Measurements from ENCODE around the gene JAKMIP2. TPM values are rescaled to one million over a fixed set of nuclear protein-coding genes. Genes with fewer than 3 reads are reported as not detected.
"Not testable (repeated sequence)": the region's sequence is repeated elsewhere in the genome, so short reads cannot be mapped to it uniquely, and the experiment has no call there.

The JAKMIP2 gene
- total and polyA plus RNA-seq, 2 experiments from 2014 or later: 0.23 TPM; not detected in 1

DNA sequence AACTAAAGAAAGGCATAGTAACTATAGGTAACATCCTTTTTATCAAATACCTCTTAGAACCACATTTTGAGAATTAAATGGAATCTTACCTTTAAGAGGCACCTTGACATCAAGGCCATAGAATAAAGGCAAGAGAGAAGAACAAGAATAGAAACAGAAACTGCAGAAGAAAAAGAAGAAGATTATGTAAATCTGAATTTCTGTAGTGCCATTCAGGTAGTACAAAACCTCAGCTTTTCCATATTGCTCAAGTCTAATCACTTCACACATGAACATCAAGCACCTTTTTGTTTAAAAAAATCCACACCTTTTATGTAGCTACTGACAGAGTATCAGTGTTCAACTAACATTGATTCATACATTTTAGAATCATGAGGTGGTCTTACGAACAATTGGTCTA lies 180.9 kb downstream of the JAKMIP2 start:
- Histone ChIP-seq H3K9me3 (ENCODE audit: low read depth) (no peaks in the 10 kb centered on the region), H3K4me2 (ENCODE audit: unreplicated experiment) (no peak overlapping the region), H3K4me3 (no peak overlapping the region), H3K27ac (no peak overlapping the region), H3K36me3 (ENCODE audit: low read depth) (no peaks in the 10 kb centered on the region), H3K27me3 (replicated peaks; ENCODE audit: insufficient read depth) (peaks cover 4% of the 10 kb centered on the region), H3K4me1 (ENCODE audit: insufficient read depth) (no peaks in the 10 kb centered on the region), H3K9ac (no peak overlapping the region), H3F3A (ENCODE audit: insufficient read depth) (no peaks in the 10 kb centered on the region), H3K9me2 (ENCODE audit: insufficient read depth) (no peaks in the 10 kb centered on the region), H4K20me1 (ENCODE audit: insufficient read depth) (no peaks in the 10 kb centered on the region), H2AFZ (no peak overlapping the region), H3K79me2 (ENCODE audit: insufficient read depth) (no peaks in the 10 kb centered on the region)
- in situ Hi-C loops (cut with MboI): no loop called here
- 0% methylated on average over 1 of the region's 1 CpG for WGBS, 2 experiments (ENCODE audit: low coverage in 1 of 2, low lambda C conversion rate in 2 of 2, missing lambda C conversion rate in 2 of 2)
- TF ChIP-seq EZH2phosphoT487 (IDR thresholded peaks at IDR 0.05; ENCODE audit: insufficient read depth, low read depth): no peak
- TF ChIP-seq EZH2 (IDR thresholded peaks at IDR 0.05; ENCODE audit: insufficient read depth, poor library complexity, severe bottlenecking): no peak
- DNase-seq: no peak

- 3 to 17% methylated on average over 1 of the region's 1 CpG for WGBS, 2 experiments (ENCODE audit: low coverage in 1 of 2, low lambda C conversion rate in 2 of 2, missing lambda C conversion rate in 2 of 2)
- no peak for TF ChIP-seq EZH2phosphoT487 (IDR thresholded peaks at IDR 0.05; ENCODE audit: insufficient read depth, low read depth)
- TF ChIP-seq EZH2 (IDR thresholded peaks at IDR 0.05; ENCODE audit: insufficient read depth, poor library complexity, severe bottlenecking): no peak
- in situ Hi-C loops (cut with MboI): no loop called here
Observed at GRCh38 chr5:147591120-147591519, 191.4 kb downstream of the JAKMIP2 start.

DNA sequence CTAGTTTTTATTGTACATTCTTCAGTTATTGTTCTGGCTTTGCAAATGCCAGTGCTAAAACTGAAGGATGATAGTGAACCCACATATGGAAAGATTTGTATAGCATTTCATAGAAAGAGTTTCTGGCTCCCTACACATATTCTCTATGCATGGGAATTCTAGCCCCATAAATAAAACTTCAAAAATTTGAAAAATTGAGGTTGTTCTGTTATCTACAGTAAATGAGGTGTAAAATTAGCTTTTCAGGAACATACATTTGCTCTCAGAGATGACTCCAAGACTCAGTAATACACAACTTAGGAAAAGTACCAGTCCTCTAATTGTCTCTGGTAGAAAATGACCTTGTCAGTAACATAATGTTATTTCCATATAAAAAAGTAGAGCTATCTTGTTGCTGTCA lies 192.4 kb downstream of the JAKMIP2 start:
- H3K9ac ChIP-seq: no peak overlapping the region
- in situ Hi-C loops (cut with MboI): no loop called here
- no peak for DNase-seq
- peaks cover 13% of the 10 kb centered on the region for H3K27me3 ChIP-seq (replicated peaks; ENCODE audit: insufficient read depth)
- H3K4me2 ChIP-seq (ENCODE audit: unreplicated experiment): no peak overlapping the region
- H3K79me2 ChIP-seq (ENCODE audit: insufficient read depth): no peaks in the 10 kb centered on the region
- no peaks in the 10 kb centered on the region for H3F3A ChIP-seq (ENCODE audit: insufficient read depth)
- H4K20me1 ChIP-seq (ENCODE audit: insufficient read depth): no peaks in the 10 kb centered on the region
- H3K36me3 ChIP-seq (ENCODE audit: low read depth): no peaks in the 10 kb centered on the region
- H3K4me1 ChIP-seq (ENCODE audit: insufficient read depth): no peaks in the 10 kb centered on the region
- H3K4me3 ChIP-seq: no peak overlapping the region
- H3K9me3 ChIP-seq (ENCODE audit: low read depth): no peaks in the 10 kb centered on the region
- TF ChIP-seq EZH2 (IDR thresholded peaks at IDR 0.05; ENCODE audit: insufficient read depth, poor library complexity, severe bottlenecking): no peak
- TF ChIP-seq EZH2phosphoT487 (IDR thresholded peaks at IDR 0.05; ENCODE audit: insufficient read depth, low read depth): no peak
- no peak overlapping the region for H3K27ac ChIP-seq
- H3K9me2 ChIP-seq (ENCODE audit: insufficient read depth): no peaks in the 10 kb centered on the region
- no peak overlapping the region for H2AFZ ChIP-seq

More at GRCh38 chr5:147591120-147591519, 191.4 kb downstream of the JAKMIP2 start:
- Histone ChIP-seq H3K27ac (no peak overlapping the region), H3K4me2 (ENCODE audit: unreplicated experiment) (no peak overlapping the region), H3K9ac (no peak overlapping the region), H3K27me3 (replicated peaks; ENCODE audit: insufficient read depth) (peaks cover 13% of the 10 kb centered on the region), H3K79me2 (ENCODE audit: insufficient read depth) (no peaks in the 10 kb centered on the region), H3K4me3 (no peak overlapping the region), H4K20me1 (ENCODE audit: insufficient read depth) (no peaks in the 10 kb centered on the region), H3K9me2 (ENCODE audit: insufficient read depth) (no peaks in the 10 kb centered on the region), H3K36me3 (ENCODE audit: low read depth) (no peaks in the 10 kb centered on the region), H3F3A (ENCODE audit: insufficient read depth) (no peaks in the 10 kb centered on the region), H3K4me1 (ENCODE audit: insufficient read depth) (no peaks in the 10 kb centered on the region), H3K9me3 (ENCODE audit: low read depth) (no peaks in the 10 kb centered on the region), H2AFZ (no peak overlapping the region)
- DNase-seq: no peak

DNA sequence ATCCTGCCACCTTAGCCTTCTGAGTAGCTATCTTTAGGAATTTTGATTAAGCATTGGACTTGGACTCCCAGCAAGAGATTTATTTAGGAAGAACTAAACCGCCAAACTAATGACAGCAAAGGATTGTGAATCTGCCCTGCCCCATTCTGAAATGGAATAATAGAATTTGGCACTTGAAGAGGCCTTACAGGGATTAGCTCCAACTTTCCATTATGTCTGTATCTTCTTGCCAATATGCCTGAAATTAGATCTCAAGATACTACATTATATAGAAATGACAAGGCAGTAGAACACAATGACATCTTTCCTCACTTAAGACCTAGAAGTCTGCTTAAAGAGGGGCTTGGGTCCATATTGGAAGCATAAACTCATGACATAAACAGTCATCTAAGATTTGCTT lies 195.7 kb downstream of the JAKMIP2 start:
- Histone ChIP-seq H3K79me2 (ENCODE audit: insufficient read depth) (no peaks in the 10 kb centered on the region), H4K20me1 (ENCODE audit: insufficient read depth) (no peaks in the 10 kb centered on the region), H3K27me3 (replicated peaks; ENCODE audit: insufficient read depth) (peaks cover 13% of the 10 kb centered on the region; the same call in 1 of the 2 replicates), H3K4me1 (ENCODE audit: insufficient read depth) (no peaks in the 10 kb centered on the region), H3K4me3 (no peak overlapping the region), H3K36me3 (ENCODE audit: low read depth) (no peaks in the 10 kb centered on the region), H3F3A (ENCODE audit: insufficient read depth) (no peaks in the 10 kb centered on the region), H3K27ac (no peak overlapping the region), H3K9me2 (ENCODE audit: insufficient read depth) (no peaks in the 10 kb centered on the region), H3K9me3 (ENCODE audit: low read depth) (no peaks in the 10 kb centered on the region), H3K4me2 (ENCODE audit: unreplicated experiment) (no peak overlapping the region), H3K9ac (no peak overlapping the region), H2AFZ (no peak overlapping the region)
- DNase-seq: no peak
- WGBS, 2 experiments (ENCODE audit: low coverage in 1 of 2, low lambda C conversion rate in 2 of 2, missing lambda C conversion rate in 2 of 2): 43 to 45% methylated on average over 1 of the region's 1 CpG
- no peak for TF ChIP-seq EZH2 (IDR thresholded peaks at IDR 0.05; ENCODE audit: insufficient read depth, poor library complexity, severe bottlenecking)
- no peak for TF ChIP-seq EZH2phosphoT487 (IDR thresholded peaks at IDR 0.05; ENCODE audit: insufficient read depth, low read depth)
- in situ Hi-C loops (cut with MboI): no loop called here

- Histone ChIP-seq H3K9ac (no peak overlapping the region), H3K9me3 (ENCODE audit: low read depth) (no peaks in the 10 kb centered on the region), H3K4me3 (no peak overlapping the region), H3K4me2 (ENCODE audit: unreplicated experiment) (no peak overlapping the region), H3K27ac (no peak overlapping the region), H3K36me3 (ENCODE audit: low read depth) (no peaks in the 10 kb centered on the region), H4K20me1 (ENCODE audit: insufficient read depth) (no peaks in the 10 kb centered on the region), H3K9me2 (ENCODE audit: insufficient read depth) (no peaks in the 10 kb centered on the region), H3K4me1 (ENCODE audit: insufficient read depth) (no peaks in the 10 kb centered on the region), H2AFZ (no peak overlapping the region), H3K27me3 (replicated peaks; ENCODE audit: insufficient read depth) (peaks cover 11% of the 10 kb centered on the region; the same call in 1 of the 2 replicates), H3K79me2 (ENCODE audit: insufficient read depth) (no peaks in the 10 kb centered on the region), H3F3A (ENCODE audit: insufficient read depth) (no peaks in the 10 kb centered on the region)
- WGBS, 2 experiments (ENCODE audit: low coverage in 1 of 2, low lambda C conversion rate in 2 of 2, missing lambda C conversion rate in 2 of 2): 69% methylated on average over 4 of the region's 4 CpGs
- no peak for DNase-seq
- no peak for TF ChIP-seq EZH2phosphoT487 (IDR thresholded peaks at IDR 0.05; ENCODE audit: insufficient read depth, low read depth)
- no peak for TF ChIP-seq EZH2 (IDR thresholded peaks at IDR 0.05; ENCODE audit: insufficient read depth, poor library complexity, severe bottlenecking)
- in situ Hi-C loops (cut with MboI): no loop called here
Observed at GRCh38 chr5:147586221-147586620, 196.3 kb downstream of the JAKMIP2 start.

- H3K9me3 ChIP-seq (ENCODE audit: low read depth); H3K36me3 ChIP-seq (ENCODE audit: low read depth); H2AFZ ChIP-seq; H4K20me1 ChIP-seq (ENCODE audit: insufficient read depth); in situ Hi-C loops (cut with MboI); DNase-seq; H3K79me2 ChIP-seq (ENCODE audit: insufficient read depth); H3K27ac ChIP-seq; H3K4me1 ChIP-seq (ENCODE audit: insufficient read depth); H3K9ac ChIP-seq; H3K9me2 ChIP-seq (ENCODE audit: insufficient read depth); H3K4me2 ChIP-seq (ENCODE audit: unreplicated experiment); H3K27me3 ChIP-seq (replicated peaks; ENCODE audit: insufficient read depth); H3K4me3 ChIP-seq; H3F3A ChIP-seq (ENCODE audit: insufficient read depth): not testable (repeated sequence)
- 45 to 48% methylated on average over 6 of the region's 6 CpGs for WGBS, 2 experiments (ENCODE audit: low coverage in 1 of 2, low lambda C conversion rate in 2 of 2, missing lambda C conversion rate in 2 of 2)
Observed at GRCh38 chr5:147582272-147582671, 200.3 kb downstream of the JAKMIP2 start.

GRCh38 chr5:147580418-147580817 lies 202.1 kb downstream of the JAKMIP2 start:
- H3K9me3 ChIP-seq (ENCODE audit: low read depth); H3F3A ChIP-seq (ENCODE audit: insufficient read depth); H3K9ac ChIP-seq; H3K36me3 ChIP-seq (ENCODE audit: low read depth); H3K4me1 ChIP-seq (ENCODE audit: insufficient read depth); H4K20me1 ChIP-seq (ENCODE audit: insufficient read depth); in situ Hi-C loops (cut with MboI); H3K4me2 ChIP-seq (ENCODE audit: unreplicated experiment); H3K79me2 ChIP-seq (ENCODE audit: insufficient read depth); H2AFZ ChIP-seq; H3K27ac ChIP-seq; H3K9me2 ChIP-seq (ENCODE audit: insufficient read depth); H3K4me3 ChIP-seq; H3K27me3 ChIP-seq (replicated peaks; ENCODE audit: insufficient read depth); DNase-seq: not testable (repeated sequence)
- 77 to 82% methylated on average over 7 of the region's 7 CpGs for WGBS, 2 experiments (ENCODE audit: low coverage in 1 of 2, low lambda C conversion rate in 2 of 2, missing lambda C conversion rate in 2 of 2)

Data from GM23248 (cell line).